GM12878 (cell line): ENCODE measurements around the gene LILRB1. TPM values are rescaled to one million over a fixed set of nuclear protein-coding genes. Genes with fewer than 3 reads are reported as not detected.

Experiments
- ASH2L ChIP-seq: fragments of 300-600, 200-600 bp; sonication (generic); IDR thresholded peaks from 2 replicates; pipeline ENCODE4 v1.6.1; 2017; ENCODE audit warnings: low read depth, mild to moderate bottlenecking, borderline replicate concordance
- ATF7 ChIP-seq: fragments of 450-650 bp; IDR thresholded peaks from 2 replicates; pipeline ENCODE4 v1.6.1; 2016; ENCODE audit warnings: low read depth, mild to moderate bottlenecking
- BCL3 ChIP-seq: IDR thresholded peaks from 2 replicates; pipeline ENCODE4 v1.6.1; 2011; ENCODE audit warnings: borderline replicate concordance, low read depth, mild to moderate bottlenecking, moderate library complexity, low read length; ENCODE audit not compliant: insufficient read depth, poor library complexity, severe bottlenecking
- EP300 ChIP-seq, 2 experiments: fragments of 150-350 bp in 1 of 2; IDR thresholded peaks; 2 replicates each; pipeline ENCODE4 v1.6.1; 2011 to 2012; ENCODE audit warnings: low read depth in 2 of 2, low read length in 2 of 2, borderline replicate concordance in 1 of 2, improper control_type of control experiment in 1 of 2, inconsistent platforms in 1 of 2; ENCODE audit not compliant: control insufficient read depth in 1 of 2
- FOXM1 ChIP-seq: IDR thresholded peaks from 2 replicates; pipeline ENCODE4 v1.6.1; 2012; ENCODE audit warnings: low read depth, mild to moderate bottlenecking, inconsistent platforms, low read length, moderate library complexity
- POLR2A ChIP-seq: IDR thresholded peaks from 2 replicates; pipeline ENCODE4 v1.6.1; 2011; ENCODE audit warnings: low read depth, mild to moderate bottlenecking, low read length
- RUNX3 ChIP-seq: IDR thresholded peaks from 2 replicates; pipeline ENCODE4 v1.6.1; 2012; ENCODE audit warnings: low read length, inconsistent platforms
- SIN3A ChIP-seq: IDR thresholded peaks from 2 replicates; pipeline ENCODE4 v1.6.1; 2012; ENCODE audit warnings: low read depth, low read length, improper control_type of control experiment
- TARDBP ChIP-seq: IDR thresholded peaks from 2 replicates; pipeline ENCODE4 v1.6.1; 2016; ENCODE audit warnings: borderline replicate concordance
- ZBED1 ChIP-seq: IDR thresholded peaks from 2 replicates; pipeline ENCODE4 v1.6.1; 2016; ENCODE audit warnings: borderline replicate concordance
- ZNF24 ChIP-seq: fragments of 450-650 bp; IDR thresholded peaks from 2 replicates; pipeline ENCODE4 v1.6.1; 2017; ENCODE audit warnings: antibody characterized with exemption, mild to moderate bottlenecking
- ZNF384 ChIP-seq: IDR thresholded peaks from 2 replicates; pipeline ENCODE4 v1.6.1; 2012; ENCODE audit warnings: low read depth, mild to moderate bottlenecking, low read length, improper control_type of control experiment, borderline replicate concordance
- ZZZ3 ChIP-seq: IDR thresholded peaks from 2 replicates; pipeline ENCODE4 v1.6.1; 2011; ENCODE audit warnings: low read depth; ENCODE audit not compliant: control insufficient read depth, insufficient read length
- polyA plus RNA-seq, 11 experiments: library from polyadenylated mRNA; depleted of rRNA in 4 of 11; unstranded in 6 of 11; stranded (reverse) in 5 of 11; fragments of >200 nt; fragmentation: Nextera tagmentation in 4 of 11; fragmentation: Illumina TruSeq in 1 of 11; extraction: Ambion mirVana in 4 of 11; extraction: Trizol in 1 of 11; gene quantifications; 1 replicate in 1 of 11; 2 replicates in 10 of 11; pipeline versions ENCODE4 v1.2.1 to v1.2.3, GENCODE V29; 2011 to 2016; ENCODE audit warnings: inconsistent platforms in 2 of 11, missing spikeins in 2 of 11, low read depth in 1 of 11
- total RNA-seq, 4 experiments: library from RNA; depleted of rRNA in 3 of 4; stranded (reverse); fragments of >200 nt in 3 of 4; fragmentation: Illumina TruSeq in 1 of 4; extraction: Trizol in 1 of 4; gene quantifications; 2 replicates each; pipeline versions ENCODE4 v1.2.1 to v1.2.3, GENCODE V29; 2013 to 2021
- TF ChIP-seq, protein P1 (sequence below): fragments of 450-650 bp; IDR thresholded peaks from 2 replicates; pipeline ENCODE4 v1.6.1; 2017; ENCODE audit warnings: mild to moderate bottlenecking, moderate library complexity

LILRB1 gene
- total and polyA plus RNA-seq, 10 of the 15 experiments (the other 5 are each of a cell fraction or from before 2014, with no cell fraction given): 4.9 to 92.2 (median 50.1) TPM

DNA sequence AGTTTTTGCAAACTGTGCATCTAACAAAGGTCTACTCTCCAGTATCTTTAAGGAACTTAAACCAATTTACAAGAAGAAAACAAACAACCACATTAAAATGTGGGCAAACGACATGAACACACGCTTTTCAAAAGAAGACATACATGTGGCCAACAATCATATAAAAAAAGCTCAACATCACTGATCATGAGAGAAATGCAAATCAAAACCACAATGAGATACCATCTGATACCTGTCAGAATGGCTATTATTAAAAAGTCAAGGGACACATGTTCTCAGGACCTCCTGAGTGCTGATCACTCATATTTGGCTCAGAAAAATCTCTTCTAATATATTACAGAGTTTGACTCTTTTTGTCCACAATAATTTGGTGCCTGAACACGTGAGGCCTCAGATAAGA lies 14.2 kb upstream of the LILRB1 start (continued):
- TF ChIP-seq, protein P1, sequence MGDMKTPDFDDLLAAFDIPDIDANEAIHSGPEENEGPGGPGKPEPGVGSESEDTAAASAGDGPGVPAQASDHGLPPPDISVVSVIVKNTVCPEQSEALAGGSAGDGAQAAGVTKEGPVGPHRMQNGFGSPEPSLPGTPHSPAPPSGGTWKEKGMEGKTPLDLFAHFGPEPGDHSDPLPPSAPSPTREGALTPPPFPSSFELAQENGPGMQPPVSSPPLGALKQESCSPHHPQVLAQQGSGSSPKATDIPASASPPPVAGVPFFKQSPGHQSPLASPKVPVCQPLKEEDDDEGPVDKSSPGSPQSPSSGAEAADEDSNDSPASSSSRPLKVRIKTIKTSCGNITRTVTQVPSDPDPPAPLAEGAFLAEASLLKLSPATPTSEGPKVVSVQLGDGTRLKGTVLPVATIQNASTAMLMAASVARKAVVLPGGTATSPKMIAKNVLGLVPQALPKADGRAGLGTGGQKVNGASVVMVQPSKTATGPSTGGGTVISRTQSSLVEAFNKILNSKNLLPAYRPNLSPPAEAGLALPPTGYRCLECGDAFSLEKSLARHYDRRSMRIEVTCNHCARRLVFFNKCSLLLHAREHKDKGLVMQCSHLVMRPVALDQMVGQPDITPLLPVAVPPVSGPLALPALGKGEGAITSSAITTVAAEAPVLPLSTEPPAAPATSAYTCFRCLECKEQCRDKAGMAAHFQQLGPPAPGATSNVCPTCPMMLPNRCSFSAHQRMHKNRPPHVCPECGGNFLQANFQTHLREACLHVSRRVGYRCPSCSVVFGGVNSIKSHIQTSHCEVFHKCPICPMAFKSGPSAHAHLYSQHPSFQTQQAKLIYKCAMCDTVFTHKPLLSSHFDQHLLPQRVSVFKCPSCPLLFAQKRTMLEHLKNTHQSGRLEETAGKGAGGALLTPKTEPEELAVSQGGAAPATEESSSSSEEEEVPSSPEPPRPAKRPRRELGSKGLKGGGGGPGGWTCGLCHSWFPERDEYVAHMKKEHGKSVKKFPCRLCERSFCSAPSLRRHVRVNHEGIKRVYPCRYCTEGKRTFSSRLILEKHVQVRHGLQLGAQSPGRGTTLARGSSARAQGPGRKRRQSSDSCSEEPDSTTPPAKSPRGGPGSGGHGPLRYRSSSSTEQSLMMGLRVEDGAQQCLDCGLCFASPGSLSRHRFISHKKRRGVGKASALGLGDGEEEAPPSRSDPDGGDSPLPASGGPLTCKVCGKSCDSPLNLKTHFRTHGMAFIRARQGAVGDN: peak; percentile 56; the same call in 1 of the 2 replicates
- TF ChIP-seq ZNF384 (peak; percentile 59; the same call in 1 of the 2 replicates), BCL3 (peak; percentile 66), ZZZ3 (no peak), FOXM1 (peak; percentile 19), POLR2A (no peak), ATF7 (peak; percentile 58), RUNX3 (peak; percentile 90), ZBED1 (peak; percentile 59; the same call in 1 of the 2 replicates), ASH2L (0 out of 2 replicates have a peak, but pooled peaks have one; percentile 25), EP300 (IDR thresholded peaks at IDR 0.05; ENCODE audit: borderline replicate concordance in 1 of 2, control insufficient read depth in 1 of 2, low read depth in 2 of 2, low read length in 2 of 2) (peak; percentile 35 to 50; a peak in 1 of 4 replicates), ZNF24 (no peak), SIN3A (peak; percentile 38; the same call in 1 of the 2 replicates), TARDBP (no peak)
